GM12878 (cell line): ENCODE data around the gene PCDHB14. TPM values are rescaled to one million over a fixed set of nuclear protein-coding genes. Genes with fewer than 3 reads are reported as not detected.

Source experiments
- ATAC-seq: fragments of 200-7000 bp; cut with Tn5 transposase; 3 replicates; pipeline ENCODE4 v1.9.1; 2020; ENCODE audit warnings: mild to moderate bottlenecking, moderate library complexity
- BruUV-seq: library from RNA; stranded (reverse); fragments of 400-500 nt; replicated peaks from 2 replicates; lab custom pipeline; 2021; lab: Mats Ljungman, UMichigan
- CTCF ChIA-PET: fragments of 300-600 bp; sonication (Branson Sonifier 250); formaldehyde crosslinking; extraction: SDS; loops from one replicate; lab custom pipeline; 2021; ENCODE audit warnings: inconsistent platforms; lab: Yijun Ruan, JAX
- POLR2A ChIA-PET: fragments of 350-600 bp; formaldehyde crosslinking; extraction: SDS; loops from one replicate; lab custom pipeline; 2021; ENCODE audit warnings: inconsistent platforms; lab: Charles Lee
- RAD21 ChIA-PET: fragments of 300-600 bp; sonication (Branson Sonifier 250); formaldehyde crosslinking; loops from one replicate; lab custom pipeline; 2023; ENCODE audit warnings: antibody characterized with exemption; ENCODE audit not compliant: unreplicated experiment; lab: Charles Lee
- SMC1A ChIA-PET: fragments of 300-600 bp; sonication (Branson Sonifier 250); formaldehyde crosslinking; loops from one replicate; lab custom pipeline; 2023; ENCODE audit not compliant: unreplicated experiment, uncharacterized antibody; lab: Charles Lee
- DNase-seq: peaks from one replicate; pipeline ENCODE4 v3.0.0-alpha.2; 2011; ENCODE audit warnings: low read depth, low spot score
- FAIRE-seq: peaks from 3 replicates; lab custom pipeline; 2011; peaks lifted over from hg19 to GRCh38; lab: Jason Lieb, UNC
- H2AFZ ChIP-seq: 2 replicates; pipeline ENCODE4 v1.6.0; 2011; ENCODE audit warnings: low read depth, low read length, control low read depth; ENCODE audit not compliant: control insufficient read depth
- H3K27ac ChIP-seq: 2 replicates; pipeline ENCODE4 v1.5.1; 2011; ENCODE audit warnings: control low read depth; ENCODE audit not compliant: control insufficient read depth, insufficient read depth
- H3K27me3 ChIP-seq, 2 experiments: replicated peaks in 1 of 2; 2 replicates each; pipeline versions ENCODE4 v1.6.0 to v1.6.1; 2011; ENCODE audit warnings: low read length in 1 of 2; ENCODE audit not compliant: control insufficient read depth in 2 of 2, insufficient read depth in 2 of 2
- H3K36me3 ChIP-seq, 2 experiments: 2 replicates each; pipeline ENCODE4 v1.5.1; 2011; ENCODE audit warnings: low read length in 1 of 2; ENCODE audit not compliant: control insufficient read depth in 2 of 2, insufficient read depth in 2 of 2
- H3K4me1 ChIP-seq: 2 replicates; pipeline ENCODE4 v1.6.1; 2011; ENCODE audit warnings: mild to moderate bottlenecking, low read length, moderate library complexity, mixed read lengths; ENCODE audit not compliant: control insufficient read depth, insufficient read depth
- H3K4me2 ChIP-seq: 2 replicates; pipeline ENCODE4 v1.6.0; 2011; ENCODE audit warnings: control low read depth; ENCODE audit not compliant: control insufficient read depth, insufficient read depth
- H3K4me3 ChIP-seq: fragments of 200-600 bp; sonication (generic); 2 replicates; pipeline ENCODE4 v1.5.1; 2016
- H3K79me2 ChIP-seq: 2 replicates; pipeline ENCODE4 v1.6.0; 2011; ENCODE audit warnings: low read length; ENCODE audit not compliant: control insufficient read depth, insufficient read depth
- H3K9ac ChIP-seq: 2 replicates; pipeline ENCODE4 v1.8.0; 2011; ENCODE audit warnings: low read length, control low read depth, mixed read lengths; ENCODE audit not compliant: control insufficient read depth, insufficient read depth
- H3K9me3 ChIP-seq: replicated peaks from 3 replicates; pipeline ENCODE4 v1.5.1; 2011; ENCODE audit warnings: mild to moderate bottlenecking, low read length; ENCODE audit not compliant: control insufficient read depth, insufficient read depth
- H4K20me1 ChIP-seq: 2 replicates; pipeline ENCODE4 v1.6.0; 2011; ENCODE audit not compliant: control insufficient read depth, insufficient read depth
- ASH2L ChIP-seq: fragments of 300-600, 200-600 bp; sonication (generic); IDR thresholded peaks from 2 replicates; pipeline ENCODE4 v1.6.1; 2017; ENCODE audit warnings: low read depth, mild to moderate bottlenecking, borderline replicate concordance
- ESRRA ChIP-seq: IDR thresholded peaks from 2 replicates; pipeline ENCODE4 v1.6.1; 2012; ENCODE audit warnings: mild to moderate bottlenecking, low read length, improper control_type of control experiment
- SPI1 ChIP-seq: IDR thresholded peaks from 2 replicates; pipeline ENCODE4 v1.6.1; 2011; ENCODE audit warnings: low read depth, mild to moderate bottlenecking, low read length, moderate library complexity, borderline replicate concordance; ENCODE audit not compliant: insufficient read depth
- ZSCAN29 ChIP-seq: fragments of 450-650 bp; IDR thresholded peaks from 2 replicates; pipeline ENCODE4 v1.6.1; 2017; ENCODE audit warnings: mild to moderate bottlenecking, moderate library complexity
- in situ Hi-C: fragments of 300-500 bp; cut with MboI; formaldehyde crosslinking; loops from 9 replicates; pipeline ENCODE4 v1.14.3; 2018; ENCODE audit warnings: mixed read lengths
- intact Hi-C: fragments of 100-400 bp; cut with micrococcal nuclease; formaldehyde crosslinking; loops from one replicate; pipeline ENCODE4 v1.14.2; 2022; ENCODE audit not compliant: unreplicated experiment
- polyA plus RNA-seq, 11 experiments: library from polyadenylated mRNA; depleted of rRNA in 4 of 11; unstranded in 6 of 11; stranded (reverse) in 5 of 11; fragments of >200 nt; fragmentation: Nextera tagmentation in 4 of 11; fragmentation: Illumina TruSeq in 1 of 11; extraction: Ambion mirVana in 4 of 11; extraction: Trizol in 1 of 11; gene quantifications; 1 replicate in 1 of 11; 2 replicates in 10 of 11; pipeline versions ENCODE4 v1.2.1 to v1.2.3, GENCODE V29; 2011 to 2016; ENCODE audit warnings: inconsistent platforms in 2 of 11, missing spikeins in 2 of 11, low read depth in 1 of 11
- total RNA-seq, 4 experiments: library from RNA; depleted of rRNA in 3 of 4; stranded (reverse); fragments of >200 nt in 3 of 4; fragmentation: Illumina TruSeq in 1 of 4; extraction: Trizol in 1 of 4; gene quantifications; 2 replicates each; pipeline versions ENCODE4 v1.2.1 to v1.2.3, GENCODE V29; 2013 to 2021

Gene PCDHB14
- total and polyA plus RNA-seq, 10 of the 15 experiments (the other 5 are each of a cell fraction or from before 2014, with no cell fraction given) = not detected

DNA sequence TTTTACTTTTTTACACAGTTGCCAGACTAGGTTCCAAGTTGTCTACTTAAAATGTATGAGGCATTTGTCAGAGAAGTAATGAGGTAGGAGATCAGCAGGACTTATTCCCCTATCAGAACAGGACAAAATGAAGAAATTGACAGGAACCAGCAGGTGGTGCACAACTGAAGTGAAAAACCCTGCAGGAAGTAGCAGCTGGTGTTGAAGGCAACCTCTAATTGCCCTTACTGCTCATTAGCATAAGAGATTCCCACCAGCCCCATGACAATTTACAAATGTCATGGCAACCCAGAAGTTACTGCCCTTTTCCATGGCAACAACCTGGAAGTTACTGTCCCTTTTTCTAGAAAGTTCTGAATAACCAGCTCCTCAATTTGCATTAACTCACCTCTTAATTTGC is 27.4 kb downstream of the PCDHB14 start:
- Histone ChIP-seq H3K9ac (no peak overlapping the region), H4K20me1 (no peaks in the 10 kb centered on the region), H3K9me3 (peaks cover 1% of the 10 kb centered on the region; the same call in 1 of the 3 replicates), H3K79me2 (no peaks in the 10 kb centered on the region), H3K36me3 (no peaks in the 10 kb centered on the region), H3K4me2 (no peak overlapping the region), H2AFZ (no peak overlapping the region), H3K4me3 (no peak overlapping the region), H3K4me1 (no peaks in the 10 kb centered on the region), H3K27me3 (no peaks in the 10 kb centered on the region), H3K27ac (no peak overlapping the region)
- TF ChIP-seq ASH2L = no peak
- TF ChIP-seq ZSCAN29 = no peak
- FAIRE-seq (no peak), ATAC-seq (no peak), DNase-seq (no peak)
- in situ Hi-C loops = no loop called here
- ChIA-PET RAD21 (no interaction called here), CTCF (interaction anchor here (1.1 kb wide), 1 partner anchor 69 kb away, joined by 3 read pairs; no protein-coding TSS in a partner anchor), POLR2A (no interaction called here), SMC1A (no interaction called here)
- BruUV-seq = no TSS peak
- intact Hi-C loops = no loop called here

GRCh38 chr5:141258464-141258863 is 35.3 kb downstream of the PCDHB14 start:
- peaks cover 4% of the 10 kb centered on the region for H3K9me3 ChIP-seq
- no peaks in the 10 kb centered on the region for H3K79me2 ChIP-seq
- H3K9ac ChIP-seq = no peak overlapping the region
- POLR2A ChIA-PET = no interaction called here
- TF ChIP-seq SPI1 (no peak), ESRRA (no peak)
- no peak for FAIRE-seq
- CTCF ChIA-PET = no interaction called here
- intact Hi-C loops = no loop called here
- BruUV-seq = no TSS peak
- no peaks in the 10 kb centered on the region for H3K4me1 ChIP-seq
- no peaks in the 10 kb centered on the region for H3K36me3 ChIP-seq
- no peak for ATAC-seq
- no peaks in the 10 kb centered on the region for H4K20me1 ChIP-seq
- H3K27ac ChIP-seq = no peak overlapping the region
- DNase-seq = no peak
- SMC1A ChIA-PET = no interaction called here
- no peak overlapping the region for H2AFZ ChIP-seq
- no peak overlapping the region for H3K4me2 ChIP-seq
- RAD21 ChIA-PET = no interaction called here
- H3K4me3 ChIP-seq = no peak overlapping the region
- in situ Hi-C loops = no loop called here
- H3K27me3 ChIP-seq = no peaks in the 10 kb centered on the region
